HG03558 (cell line): ENCODE results near the gene DNAH14.

Experiments
- ATAC-seq: cut with Tn5 transposase; IDR thresholded peaks from one replicate; pipeline ENCODE4 v1.9.1; 2021; ENCODE audit warnings: moderate number of reproducible peaks; ENCODE audit not compliant: unreplicated experiment; ENCODE audit errors: extremely low read depth

The DNAH14 gene

GRCh38 chr1:225422031-225422605 lies 492.6 kb downstream of the DNAH14 start:
- no peak for ATAC-seq

- no peak for ATAC-seq
Measured at GRCh38 chr1:225422795-225423517, 493.5 kb downstream of the DNAH14 start.

GRCh38 chr1:225423518-225423855 lies 494.0 kb downstream of the DNAH14 start:
- no peak for ATAC-seq

GRCh38 chr1:225424562-225425200 lies 495.2 kb downstream of the DNAH14 start:
- ATAC-seq: no peak

- ATAC-seq: no peak
Measured at GRCh38 chr1:225425201-225425786, 495.8 kb downstream of the DNAH14 start.

- no peak for ATAC-seq
Measured at GRCh38 chr1:225426395-225427234, 497.1 kb downstream of the DNAH14 start.

- peak; percentile 3 for ATAC-seq
Measured at GRCh38 chr1:225427235-225428067, 498.0 kb downstream of the DNAH14 start, which contains the start of gene LBR. LBR (minus strand) TSS chr1:225428038; CDS start chr1:225424075, 3,963 bp downstream.

GRCh38 chr1:225428068-225428880 lies 498.8 kb downstream of the DNAH14 start:
- ATAC-seq: peak; percentile 61

GRCh38 chr1:225428881-225429455 lies 499.5 kb downstream of the DNAH14 start:
- no peak for ATAC-seq

- ATAC-seq: no peak
Measured at GRCh38 chr1:225430301-225430700, 500.8 kb downstream of the DNAH14 start.

- ATAC-seq: no peak
Measured at GRCh38 chr1:225431081-225431863, 501.8 kb downstream of the DNAH14 start.

GRCh38 chr1:225434046-225434445 lies 504.6 kb downstream of the DNAH14 start:
- no peak for ATAC-seq

- ATAC-seq: no peak
Measured at GRCh38 chr1:225435076-225435475, 505.6 kb downstream of the DNAH14 start.

GRCh38 chr1:225435487-225435886 lies 506.0 kb downstream of the DNAH14 start:
- no peak for ATAC-seq

GRCh38 chr1:225435957-225436392 lies 506.5 kb downstream of the DNAH14 start:
- no peak for ATAC-seq

- ATAC-seq: no peak
Measured at GRCh38 chr1:225437710-225438437, 508.4 kb downstream of the DNAH14 start.
